Hepatocyte (in vitro differentiated cells): ENCODE measurements around the gene NME1.

Experiments
- CTCF ChIP-seq: fragments of 200-600 bp; sonication (generic); IDR thresholded peaks from 2 replicates; pipeline ENCODE4 v1.5.1; 2016; ENCODE audit warnings: antibody characterized with exemption, mild to moderate bottlenecking; ENCODE audit not compliant: poor library complexity
- EZH2 ChIP-seq: fragments of 200-600 bp; sonication (generic); IDR thresholded peaks from 2 replicates; pipeline ENCODE4 v1.6.1; 2016; ENCODE audit warnings: antibody characterized with exemption, mild to moderate bottlenecking, borderline replicate concordance
- EZH2phosphoT487 ChIP-seq: fragments of 200-600 bp; sonication (generic); IDR thresholded peaks from one replicate; pipeline ENCODE4 v1.6.1; 2018; ENCODE audit warnings: antibody characterized with exemption, mild to moderate bottlenecking, low read depth, moderate library complexity; ENCODE audit not compliant: unreplicated experiment, severe bottlenecking

- no peak for TF ChIP-seq CTCF
- TF ChIP-seq EZH2, result no peak
- no peak for TF ChIP-seq EZH2phosphoT487
Observed at GRCh38 chr17:51159604-51160003, 6.2 kb downstream of the NME1 start.
